GM15510 (cell line): Measurements from ENCODE around the gene GPATCH8.

Experiments used
- POLR2A ChIP-seq: IDR thresholded peaks from 3 replicates; pipeline ENCODE4 v1.6.1; 2011; ENCODE audit warnings: borderline replicate concordance; ENCODE audit not compliant: insufficient read length; ENCODE audit errors: extremely low read depth

GPATCH8 gene

GRCh38 chr17:44359458-44360143, 143.6 kb downstream of the GPATCH8 start:
- no peak for TF ChIP-seq POLR2A

GRCh38 chr17:44359006-44359405, 144.2 kb downstream of the GPATCH8 start:
- no peak for TF ChIP-seq POLR2A

- TF ChIP-seq POLR2A: no peak
Measured at GRCh38 chr17:44358066-44358465, 145.1 kb downstream of the GPATCH8 start.

- no peak for TF ChIP-seq POLR2A
Measured at GRCh38 chr17:44356241-44356640, 147.0 kb downstream of the GPATCH8 start.

- TF ChIP-seq POLR2A: no peak
Measured at GRCh38 chr17:44355642-44356099, 147.5 kb downstream of the GPATCH8 start.

- TF ChIP-seq POLR2A: no peak
Measured at GRCh38 chr17:44354582-44355561, 148.3 kb downstream of the GPATCH8 start.

GRCh38 chr17:44353672-44354331, 149.4 kb downstream of the GPATCH8 start:
- no peak for TF ChIP-seq POLR2A

GRCh38 chr17:44352828-44353671, 150.2 kb downstream of the GPATCH8 start:
- TF ChIP-seq POLR2A: no peak

- no peak for TF ChIP-seq POLR2A
Measured at GRCh38 chr17:44351961-44352827, 151.0 kb downstream of the GPATCH8 start.

GRCh38 chr17:44351464-44351863, 151.7 kb downstream of the GPATCH8 start:
- no peak for TF ChIP-seq POLR2A

- TF ChIP-seq POLR2A: no peak
Measured at GRCh38 chr17:44350733-44351226, 152.4 kb downstream of the GPATCH8 start.

GRCh38 chr17:44349553-44350070, 153.6 kb downstream of the GPATCH8 start:
- no peak for TF ChIP-seq POLR2A

- TF ChIP-seq POLR2A: no peak
Measured at GRCh38 chr17:44348988-44349364, 154.2 kb downstream of the GPATCH8 start.
